Activated B cell treated with CpG ODN at 0.5 μM for 24 hours (primary cell): ENCODE results near the gene GIPC1. TPM values are rescaled to one million over a fixed set of nuclear protein-coding genes. Genes with fewer than 3 reads are reported as not detected.
A peak's percentile ranks its signal among the peaks of the same experiment; 100 is the strongest.

Source experiments
- ATAC-seq: fragments of 200-7000 bp; cut with Tn5 transposase; one replicate; pipeline ENCODE4 v1.10.0; 2021; ENCODE audit warnings: low read depth, mild to moderate bottlenecking, moderate library complexity
- CTCF ChIA-PET: fragments of 350-600 bp; sonication (Branson Sonifier 250); formaldehyde crosslinking; loops from one replicate; lab custom pipeline; 2021; ENCODE audit warnings: antibody characterized with exemption; lab: Charles Lee
- POLR2A ChIA-PET: fragments of 350-600 bp; sonication (Branson Sonifier 250); formaldehyde crosslinking; loops from one replicate; lab custom pipeline; 2021; ENCODE audit warnings: antibody characterized with exemption; lab: Charles Lee
- DNase-seq: peaks from one replicate; pipeline ENCODE4 v3.0.0; 2022
- H3K27ac Mint-ChIP-seq: one replicate; pipeline ENCODE4 v1.8.0; 2020; ENCODE audit warnings: mixed read lengths
- H3K27me3 Mint-ChIP-seq: one replicate; pipeline ENCODE4 v1.8.0; 2021; ENCODE audit warnings: mixed read lengths
- H3K36me3 Mint-ChIP-seq: one replicate; pipeline ENCODE4 v1.8.0; 2021; ENCODE audit warnings: low read depth, mixed read lengths
- H3K4me1 Mint-ChIP-seq: one replicate; pipeline ENCODE4 v1.8.0; 2021; ENCODE audit warnings: mixed read lengths
- H3K4me3 Mint-ChIP-seq: one replicate; pipeline ENCODE4 v1.8.0; 2020; ENCODE audit warnings: mild to moderate bottlenecking, mixed read lengths
- H3K9me3 Mint-ChIP-seq: one replicate; pipeline ENCODE4 v1.8.0; 2020; ENCODE audit warnings: mixed read lengths
- CTCF ChIP-seq: fragments of 200-600 bp; IDR thresholded peaks from one replicate; pipeline ENCODE4 v1.8.0; 2022; ENCODE audit warnings: antibody characterized with exemption, mild to moderate bottlenecking
- intact Hi-C: fragments of 100-400 bp; cut with micrococcal nuclease; formaldehyde crosslinking; loops from one replicate; pipeline ENCODE4 v1.15.1; 2024
- total RNA-seq: library from RNA; stranded (reverse); gene quantifications from 2 replicates; pipeline ENCODE4 v1.2.3, GENCODE V29; 2022

GIPC1 gene
- total RNA-seq, 1 donor from 2014 or later = 15.3 TPM

DNA sequence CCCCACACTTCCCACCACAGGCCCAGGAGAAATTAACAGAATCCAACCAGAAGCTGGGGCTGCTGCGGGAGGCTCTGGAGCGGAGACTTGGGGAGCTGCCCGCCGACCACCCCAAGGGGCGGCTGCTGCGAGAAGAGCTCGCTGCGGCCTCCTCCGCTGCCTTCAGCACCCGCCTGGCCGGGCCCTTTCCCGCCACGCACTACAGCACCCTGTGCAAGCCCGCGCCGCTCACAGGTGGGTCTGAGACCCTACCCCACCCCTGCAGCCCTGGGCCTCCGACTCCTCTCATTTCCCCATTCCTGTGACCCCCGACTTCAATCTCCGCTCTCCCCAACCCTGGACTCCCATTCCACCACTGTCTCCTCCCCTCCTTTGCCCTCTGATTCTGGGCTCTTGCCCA, 45.1 kb downstream of the GIPC1 start:
- intact Hi-C loops = no loop called here
- H3K4me3 Mint-ChIP-seq = no peak overlapping the region
- H3K9me3 Mint-ChIP-seq = no peaks in the 10 kb centered on the region
- no peaks in the 10 kb centered on the region for H3K27me3 Mint-ChIP-seq
- H3K4me1 Mint-ChIP-seq = no peaks in the 10 kb centered on the region
- ChIA-PET POLR2A (no interaction called here), CTCF (no interaction called here)
- no peak overlapping the region for H3K27ac Mint-ChIP-seq
- no peak for DNase-seq
- H3K36me3 Mint-ChIP-seq = peaks cover 80% of the 10 kb centered on the region
- ATAC-seq = no peak
- TF ChIP-seq CTCF = no peak

- peaks cover 79% of the 10 kb centered on the region for H3K36me3 Mint-ChIP-seq
- TF ChIP-seq CTCF = no peak
- ChIA-PET CTCF (no interaction called here), POLR2A (no interaction called here)
- no peaks in the 10 kb centered on the region for H3K27me3 Mint-ChIP-seq
- H3K9me3 Mint-ChIP-seq = no peaks in the 10 kb centered on the region
- no peak overlapping the region for H3K27ac Mint-ChIP-seq
- DNase-seq = no peak
- intact Hi-C loops = no loop called here
- no peak overlapping the region for H3K4me3 Mint-ChIP-seq
- peak; percentile 89 for ATAC-seq
- no peaks in the 10 kb centered on the region for H3K4me1 Mint-ChIP-seq
These were observed 45.6 kb downstream of the GIPC1 start for GRCh38 chr19:14450168-14450874.

DNA sequence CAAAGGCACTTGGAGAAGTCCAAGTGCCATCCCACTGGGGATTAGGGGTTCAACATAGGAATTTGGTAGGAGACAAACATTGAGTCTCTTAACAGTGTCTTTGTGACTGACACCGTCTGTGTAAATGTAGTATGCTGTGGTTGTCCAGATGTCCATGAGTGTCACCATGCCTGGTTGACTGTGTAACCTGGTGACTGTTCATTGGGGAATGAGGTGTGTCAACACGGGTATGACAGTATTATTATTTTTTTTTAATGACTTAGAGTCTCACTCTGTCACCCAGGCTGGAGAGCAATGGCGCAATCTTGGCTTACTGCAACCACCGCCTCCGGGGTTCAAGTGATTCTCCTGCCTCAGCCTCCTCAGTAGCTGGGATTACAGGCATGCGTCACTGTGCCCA, 46.6 kb downstream of the GIPC1 start:
- ChIA-PET POLR2A (no interaction called here), CTCF (no interaction called here)
- H3K27me3 Mint-ChIP-seq = no peaks in the 10 kb centered on the region
- ATAC-seq = no peak
- TF ChIP-seq CTCF = no peak
- H3K36me3 Mint-ChIP-seq = peaks cover 79% of the 10 kb centered on the region
- H3K4me1 Mint-ChIP-seq = no peaks in the 10 kb centered on the region
- no peak overlapping the region for H3K27ac Mint-ChIP-seq
- intact Hi-C loops = no loop called here
- no peak overlapping the region for H3K4me3 Mint-ChIP-seq
- H3K9me3 Mint-ChIP-seq = no peaks in the 10 kb centered on the region
- no peak for DNase-seq

DNA sequence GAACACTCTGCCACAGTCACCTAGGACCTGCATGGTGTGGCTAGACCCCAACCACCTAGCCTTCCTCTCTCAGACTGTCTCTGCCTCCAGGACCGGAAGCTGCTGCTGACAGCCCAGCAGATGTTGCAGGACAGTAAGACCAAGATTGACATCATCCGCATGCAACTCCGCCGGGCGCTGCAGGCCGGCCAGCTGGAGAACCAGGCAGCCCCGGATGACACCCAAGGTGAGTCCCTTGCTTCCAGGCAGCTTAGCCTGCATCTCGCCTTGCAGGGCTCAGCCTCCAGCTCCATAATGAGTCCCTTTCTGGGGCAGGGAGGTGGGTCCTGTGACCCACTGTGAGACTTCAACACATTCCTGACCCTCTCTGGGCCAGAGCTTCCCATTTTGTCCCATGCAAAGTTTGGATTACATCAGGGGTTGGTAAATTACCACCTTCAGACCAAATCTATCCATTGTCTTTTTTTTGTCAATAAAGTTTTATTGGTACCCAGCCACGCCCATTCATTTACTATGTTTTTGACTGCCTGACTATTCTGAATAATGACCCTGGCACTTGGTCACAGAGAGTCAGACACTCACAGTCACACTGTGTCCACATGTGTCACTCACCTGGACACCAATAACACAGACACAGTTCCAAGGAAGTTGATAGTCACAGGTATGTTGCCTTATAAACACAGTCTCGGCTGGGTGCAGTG, 49.4 kb downstream of the GIPC1 start:
- ATAC-seq (no peak), DNase-seq (no peak)
- Mint-ChIP-seq H3K4me3 (no peak overlapping the region), H3K9me3 (no peaks in the 10 kb centered on the region), H3K4me1 (peaks cover 5% of the 10 kb centered on the region), H3K27ac (no peak overlapping the region), H3K36me3 (peaks cover 83% of the 10 kb centered on the region), H3K27me3 (no peaks in the 10 kb centered on the region)
- ChIA-PET CTCF (no interaction called here), POLR2A (no interaction called here)
- no peak for TF ChIP-seq CTCF
- intact Hi-C loops = no loop called here

- H3K36me3 Mint-ChIP-seq = peaks cover 65% of the 10 kb centered on the region
These were observed 52.2 kb downstream of the GIPC1 start for GRCh38 chr19:14443632-14444216.

More at GRCh38 chr19:14443632-14444216, 52.2 kb downstream of the GIPC1 start:
- peaks cover 26% of the 10 kb centered on the region for H3K4me1 Mint-ChIP-seq
- no peaks in the 10 kb centered on the region for H3K27me3 Mint-ChIP-seq
- TF ChIP-seq CTCF = no peak
- no peak for ATAC-seq
- ChIA-PET POLR2A (no interaction called here), CTCF (interaction anchor here (0.6 kb wide), 1 partner anchor 82 kb away, joined by 5 read pairs; no protein-coding TSS in a partner anchor)
- no peaks in the 10 kb centered on the region for H3K9me3 Mint-ChIP-seq
- no peak overlapping the region for H3K4me3 Mint-ChIP-seq
- no peak overlapping the region for H3K27ac Mint-ChIP-seq
- intact Hi-C loops = no loop called here
- DNase-seq = no peak
